HG03066 (cell line): ENCODE measurements around the gene NAPA.
"Not testable (repeated sequence)": the region's sequence is repeated elsewhere in the genome, so short reads cannot be mapped to it uniquely, and the experiment has no call there.

ENCODE experiments used
- ATAC-seq: cut with Tn5 transposase; IDR thresholded peaks from one replicate; pipeline ENCODE4 v1.9.1; 2021; ENCODE audit warnings: low read depth; ENCODE audit not compliant: unreplicated experiment

Gene NAPA

DNA sequence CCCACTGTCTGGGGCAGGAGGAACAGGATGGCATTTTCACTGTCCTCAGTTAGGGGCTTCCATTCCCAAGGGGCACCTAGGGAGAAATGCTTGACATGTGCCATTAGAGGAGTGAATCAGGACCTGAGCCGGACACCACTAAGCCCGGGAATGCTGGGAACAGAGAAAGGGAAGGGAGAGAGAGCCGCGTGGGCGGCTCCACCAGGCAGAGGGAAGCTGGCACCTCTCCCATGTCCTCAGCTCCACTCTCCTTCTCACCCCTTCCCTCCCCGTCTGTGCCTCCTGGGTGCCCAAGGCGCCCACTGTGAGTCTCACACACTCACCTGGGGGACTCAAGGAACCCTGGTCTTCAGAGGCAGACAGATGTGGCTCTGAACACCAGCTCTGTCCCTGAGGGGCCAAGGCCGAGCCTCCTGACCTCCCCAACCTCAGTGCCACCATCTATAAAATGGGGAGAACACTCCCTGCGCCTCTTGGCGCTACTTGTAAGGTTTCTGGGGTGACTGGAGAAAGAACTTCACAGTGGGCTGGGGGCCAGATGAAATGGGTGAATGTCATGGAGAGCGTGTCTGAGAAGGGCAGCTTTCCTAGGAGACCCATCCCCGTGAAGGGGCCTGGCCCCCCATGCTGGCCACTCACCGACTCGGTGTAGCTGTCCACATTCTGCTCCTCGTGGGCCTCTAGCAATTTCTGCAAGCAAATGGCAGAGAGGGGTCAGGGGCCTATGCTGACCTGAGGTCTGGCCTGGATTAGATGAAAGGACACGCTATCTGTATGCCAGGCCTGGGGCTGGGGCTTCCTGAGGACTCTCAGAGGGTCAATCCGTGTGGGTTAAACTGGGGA is 25.6 kb downstream of the NAPA start:
- ATAC-seq = no peak

DNA sequence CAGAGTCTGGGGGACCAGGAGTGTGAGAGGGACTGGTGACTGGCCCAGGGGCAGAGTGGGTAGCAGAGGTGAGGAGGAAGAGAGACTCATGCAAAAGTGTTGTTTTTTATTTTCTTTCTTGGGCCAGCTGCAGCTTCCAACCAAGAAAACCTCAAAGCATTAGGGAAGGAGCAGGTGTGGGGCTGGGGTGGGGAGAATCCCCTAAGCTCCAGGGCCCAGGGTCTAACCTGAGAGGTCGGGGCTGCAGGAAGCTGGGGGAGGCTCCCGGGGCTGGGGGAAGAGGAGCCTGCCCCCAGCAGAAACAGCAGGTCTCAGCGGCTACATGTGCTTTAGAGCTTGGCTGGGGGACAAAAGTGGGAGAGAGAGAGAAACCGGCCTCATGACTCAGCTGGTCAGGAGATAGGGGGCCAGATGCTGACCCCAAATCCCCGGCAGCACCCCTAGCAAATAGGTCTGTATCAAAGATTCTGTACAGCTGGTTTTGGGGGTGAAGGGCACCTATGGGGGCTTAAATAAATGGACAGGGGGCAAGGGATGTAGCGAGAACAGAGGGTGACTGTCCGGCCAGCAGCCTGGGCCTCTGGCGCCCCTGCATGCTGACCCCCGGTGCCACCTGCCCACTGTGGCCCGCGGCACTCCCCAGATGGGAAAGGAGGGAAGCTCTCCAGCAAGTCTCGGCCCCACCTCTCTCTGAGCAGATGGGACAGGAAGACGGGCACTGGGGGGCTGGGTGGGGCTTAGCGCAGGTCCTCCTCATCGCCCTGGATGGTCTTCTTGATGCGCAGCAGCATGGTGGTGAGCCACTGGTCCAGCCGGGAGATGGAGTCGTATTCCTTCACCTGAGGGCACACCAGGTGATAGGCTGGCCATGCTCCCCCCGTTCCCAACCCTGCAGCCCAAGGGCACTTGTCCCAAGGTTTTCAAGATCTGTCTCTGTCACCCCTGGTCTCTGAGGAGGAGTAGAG is 27.0 kb downstream of the NAPA start:
- ATAC-seq = no peak

DNA sequence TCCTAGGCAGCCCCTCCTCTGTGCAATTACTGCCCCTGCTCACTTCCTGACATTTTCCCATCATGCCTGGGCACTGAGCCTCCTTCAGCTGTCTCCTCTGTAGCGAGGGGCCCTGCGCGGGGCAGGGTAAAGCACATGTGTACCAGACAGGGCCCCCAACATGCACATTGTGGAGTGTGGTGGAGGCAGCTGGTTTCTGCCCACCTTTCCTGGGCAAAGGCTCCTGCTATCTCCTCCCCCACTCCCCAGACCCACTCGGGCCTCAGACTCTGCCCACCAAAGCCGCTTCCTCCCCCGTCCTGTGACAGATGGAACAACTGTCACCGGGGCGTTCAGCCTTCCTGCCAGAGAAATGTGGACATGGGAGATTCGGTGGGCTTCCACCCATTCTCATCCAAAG is 28.0 kb downstream of the NAPA start:
- no peak for ATAC-seq

DNA sequence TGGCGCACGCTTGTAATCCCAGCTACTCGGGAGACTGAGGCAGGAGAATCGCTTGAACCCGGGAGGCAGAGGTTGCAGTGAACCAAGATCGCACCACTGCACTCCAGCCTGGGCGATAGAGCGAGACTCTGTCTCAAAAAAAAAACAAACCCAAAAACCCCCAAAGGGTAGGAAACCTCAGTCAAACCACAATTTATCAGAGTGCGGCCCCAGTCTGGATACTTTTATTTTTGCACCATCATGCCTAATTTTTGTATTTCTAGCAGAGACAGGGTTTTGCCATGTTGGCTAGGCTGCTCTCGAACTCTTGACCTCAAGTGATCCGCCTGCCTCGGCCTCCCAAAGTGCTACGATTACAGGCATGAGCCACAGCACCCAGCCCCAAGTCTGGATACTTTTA is 28.6 kb downstream of the NAPA start:
- ATAC-seq = not testable (repeated sequence)

DNA sequence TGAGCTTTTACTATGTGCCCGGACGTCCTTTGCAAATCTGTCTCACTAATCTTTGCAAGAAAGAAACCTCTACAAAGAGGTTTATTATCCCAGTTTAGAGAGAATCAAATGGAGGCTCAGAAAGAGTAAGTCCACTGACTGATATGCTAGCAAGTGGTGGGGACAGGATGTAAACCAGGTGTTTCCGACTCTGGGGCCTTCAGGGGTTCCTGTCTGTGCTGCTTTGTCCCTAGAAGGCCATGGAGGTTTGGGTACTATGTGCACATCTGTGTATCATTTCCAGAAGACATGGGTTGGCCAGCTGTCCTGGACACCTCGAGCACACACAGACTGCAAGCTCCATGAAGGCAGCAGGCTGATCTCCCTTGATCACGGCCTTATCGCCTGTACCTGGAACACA is 29.7 kb downstream of the NAPA start:
- ATAC-seq = no peak

DNA sequence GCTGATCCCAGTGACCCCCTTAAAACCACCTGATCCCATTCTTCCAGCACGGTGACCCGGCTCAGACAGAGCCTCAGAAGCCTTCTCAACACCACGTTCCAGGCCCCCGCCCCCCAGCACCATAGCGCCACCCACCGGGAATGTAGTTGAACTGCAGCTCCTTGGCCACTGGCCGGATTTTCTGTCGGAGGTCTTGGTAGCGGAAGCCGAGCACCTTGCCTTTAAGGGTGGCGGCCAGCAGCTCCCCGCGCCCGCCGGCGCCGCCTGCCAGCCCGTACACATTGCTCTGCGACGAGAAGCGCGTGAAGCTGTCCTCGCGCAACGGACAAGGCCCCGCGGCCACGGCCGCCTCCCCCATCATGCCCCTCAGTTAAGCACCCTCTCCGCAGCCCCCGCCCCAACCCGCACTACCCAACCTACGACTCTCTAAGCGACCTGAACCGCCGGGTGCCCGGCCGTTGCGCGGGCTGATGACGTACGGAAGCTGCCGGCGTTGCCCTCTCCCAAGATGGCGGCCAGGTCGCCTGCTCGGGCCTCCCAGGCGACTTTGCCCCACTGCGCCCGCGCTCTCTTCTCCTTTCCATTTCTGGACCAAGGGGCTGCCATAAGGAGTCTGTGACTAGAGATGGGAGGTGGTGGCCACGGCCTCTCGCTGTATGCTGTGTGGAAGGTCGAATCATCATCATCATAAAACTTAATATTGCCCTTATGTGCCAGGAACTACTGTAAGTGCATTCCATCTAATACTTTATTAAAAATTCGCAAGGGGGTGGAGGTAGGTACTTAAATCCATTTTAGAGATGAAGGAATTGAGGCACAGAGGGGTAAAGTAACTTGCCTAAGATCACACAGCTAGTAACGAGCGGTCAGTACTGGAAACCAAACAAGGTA is 30.8 kb downstream of the NAPA start, which contains the start of gene KPTN:
Gene KPTN, minus strand, starts transcription at position 420 of the 891 bp plus-strand sequence. Its CDS starts 59 bp downstream, at position 361.
- ATAC-seq = peak; percentile 52

DNA sequence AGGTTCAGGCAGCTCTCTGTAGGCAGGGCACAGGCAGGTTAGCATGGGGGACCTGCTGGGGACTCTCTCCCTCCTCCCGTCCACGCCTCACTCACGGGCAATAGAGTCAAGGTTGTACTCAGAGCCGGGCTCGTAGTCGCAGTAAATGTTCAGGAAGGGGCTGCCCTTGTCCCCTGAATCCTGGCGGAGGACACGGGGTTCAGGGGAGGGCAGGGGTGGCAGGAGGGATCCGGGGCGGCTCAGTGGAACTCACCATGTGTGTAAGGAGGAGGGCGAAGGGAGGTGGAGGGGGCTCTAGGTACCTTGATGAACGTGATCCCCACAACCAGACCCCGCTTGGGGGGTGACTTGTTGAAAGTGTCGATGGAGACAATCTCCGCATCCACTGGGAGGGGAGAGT is 31.7 kb downstream of the NAPA start:
- no peak for ATAC-seq

DNA sequence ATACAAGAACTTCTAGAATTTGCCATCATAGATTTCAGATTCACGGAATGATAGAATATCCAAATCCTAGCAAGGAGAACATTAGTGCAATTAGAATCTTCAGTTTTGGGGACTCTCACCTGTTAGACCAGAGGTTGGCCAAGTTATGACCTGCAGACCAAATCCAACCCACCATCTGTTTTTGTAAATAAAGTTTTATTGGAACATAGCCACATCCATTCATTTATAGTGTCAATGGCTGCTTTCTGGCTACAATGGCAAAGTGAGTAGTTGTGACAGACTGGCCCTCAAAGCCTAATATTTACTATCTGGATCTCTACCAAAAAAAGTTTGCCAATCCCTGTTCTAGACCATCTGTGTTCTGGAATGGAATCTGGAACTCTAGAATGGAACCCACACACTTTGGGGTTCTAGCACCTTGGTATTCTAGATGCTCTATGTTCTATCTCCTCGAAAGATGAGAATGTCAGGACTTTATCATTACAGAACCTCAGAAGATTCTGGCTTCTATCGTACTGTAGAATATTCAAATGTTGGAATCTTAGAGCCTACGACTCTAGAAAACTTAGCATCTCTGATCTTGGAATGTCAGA is 33.3 kb downstream of the NAPA start:
- ATAC-seq = no peak

DNA sequence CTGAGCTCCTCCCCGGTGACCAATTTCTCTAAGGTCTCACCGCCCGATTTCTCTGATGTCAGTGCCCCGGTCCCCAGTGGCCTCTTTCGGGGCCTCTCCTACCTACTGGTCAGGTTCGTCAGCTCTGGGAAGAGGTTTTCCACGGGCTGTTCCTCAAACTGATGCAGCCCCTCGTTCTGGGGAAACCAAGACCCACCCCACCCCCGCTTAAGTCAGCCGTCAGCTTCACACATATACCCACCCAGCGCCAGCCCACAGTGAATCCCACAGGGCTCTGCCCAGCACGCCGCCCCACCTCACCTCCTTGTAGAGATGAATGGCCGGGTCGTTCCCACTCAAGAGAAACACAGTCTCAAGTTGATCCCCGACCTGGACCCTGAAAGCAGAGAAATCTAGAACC is 34.2 kb downstream of the NAPA start:
- ATAC-seq = no peak

DNA sequence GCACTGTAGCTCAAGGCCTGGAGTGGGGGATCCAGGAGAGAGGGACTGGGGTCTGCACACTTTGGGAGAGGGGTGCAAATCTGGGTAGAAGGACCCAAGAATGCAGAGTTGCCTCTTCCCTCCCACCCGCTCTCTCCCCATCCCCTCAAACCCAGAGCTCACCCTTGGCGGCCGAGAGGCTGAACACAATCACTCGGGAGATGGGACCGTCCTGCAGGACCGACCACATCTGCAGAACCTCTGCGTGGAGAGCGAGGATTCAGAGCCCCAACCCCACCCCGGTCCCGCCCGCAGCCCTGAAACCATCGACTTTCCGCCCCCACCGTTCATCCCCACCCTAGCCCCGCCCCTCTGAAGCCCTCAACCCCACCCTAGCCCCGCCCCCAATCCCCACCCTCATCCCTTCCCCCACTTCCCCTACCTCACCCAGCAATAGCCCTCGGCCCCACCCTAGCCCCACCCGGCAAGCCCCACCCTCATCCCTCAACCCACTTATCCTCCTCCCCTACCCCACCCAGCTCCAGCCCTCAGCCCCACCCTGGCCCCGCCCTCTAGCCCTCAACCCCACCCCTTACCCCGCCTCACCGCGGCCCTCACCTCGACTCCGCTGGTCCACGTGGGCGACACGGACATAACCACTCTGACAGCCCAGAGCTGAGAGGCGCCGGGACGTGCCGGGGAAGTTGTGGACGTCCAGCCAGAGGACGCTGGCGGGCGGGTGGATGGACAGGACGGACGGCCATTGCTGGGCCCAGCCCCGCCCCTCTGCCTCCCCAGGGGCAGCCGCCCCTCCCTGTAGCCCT is 35.0 kb downstream of the NAPA start:
- no peak for ATAC-seq

DNA sequence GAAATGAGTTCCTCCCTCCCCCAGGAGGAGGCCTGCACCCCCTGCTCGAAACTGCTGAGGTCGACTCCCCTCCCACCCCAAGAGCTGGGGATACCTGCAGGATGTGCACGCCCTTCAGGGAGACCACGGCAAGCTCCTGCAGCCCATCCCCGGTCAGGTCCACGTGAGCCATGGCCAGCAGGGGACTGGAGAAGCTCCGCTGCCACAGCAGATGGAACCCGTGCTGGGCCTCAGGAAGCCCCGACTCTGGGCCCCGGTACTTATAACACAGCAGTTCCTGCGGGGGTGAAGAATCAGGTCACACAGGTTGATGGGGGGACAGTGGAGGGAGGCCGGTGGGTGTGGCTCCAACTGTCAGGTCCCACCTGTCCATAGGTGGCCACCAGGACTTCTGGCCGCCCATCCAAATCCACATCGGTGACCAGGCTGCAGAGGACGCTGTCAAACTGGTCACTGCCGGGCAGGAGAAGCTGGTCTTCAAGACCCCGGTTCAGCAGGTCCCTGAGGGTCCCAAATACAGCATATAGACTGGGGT is 38.4 kb downstream of the NAPA start:
- no peak for ATAC-seq

DNA sequence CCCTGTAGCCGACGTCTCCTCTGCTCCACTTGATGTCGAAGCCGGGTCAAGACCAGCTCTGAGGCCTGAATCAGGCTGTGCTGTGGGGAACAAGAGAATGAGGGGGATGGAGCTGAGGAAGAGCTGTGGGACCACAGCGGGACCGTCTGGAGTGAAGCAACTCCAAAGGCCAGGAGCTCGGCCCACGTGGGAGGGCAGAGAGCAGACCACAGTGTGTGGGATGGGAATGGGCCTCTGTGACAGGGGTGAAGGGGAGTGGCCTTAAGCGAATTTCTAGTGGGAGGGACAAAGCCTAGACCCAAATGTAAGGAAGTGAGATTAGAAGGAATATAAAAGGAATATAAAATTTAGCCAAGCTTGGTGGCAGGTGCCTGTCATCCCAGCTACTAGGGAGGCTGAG is 39.4 kb downstream of the NAPA start:
- no peak for ATAC-seq

DNA sequence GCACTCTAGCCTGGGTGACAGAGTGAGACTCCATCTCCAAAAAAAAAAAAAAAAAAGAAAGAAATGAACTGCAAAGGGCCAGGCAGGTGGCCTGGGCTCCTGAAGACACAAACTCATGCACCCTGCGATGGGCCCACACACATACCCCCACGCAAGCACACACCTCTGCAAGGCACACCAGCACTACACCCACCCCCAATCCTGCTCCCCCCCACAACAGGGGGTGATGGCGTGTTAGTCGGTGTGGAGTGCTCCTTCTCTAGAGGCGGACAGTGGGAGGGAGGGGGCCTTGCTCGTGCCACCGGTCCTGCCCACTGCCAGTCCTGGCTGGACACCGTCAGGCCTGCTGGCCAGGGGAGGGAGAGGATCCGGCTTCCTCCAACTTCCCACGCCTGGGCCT is 41.5 kb downstream of the NAPA start:
- ATAC-seq = no peak

DNA sequence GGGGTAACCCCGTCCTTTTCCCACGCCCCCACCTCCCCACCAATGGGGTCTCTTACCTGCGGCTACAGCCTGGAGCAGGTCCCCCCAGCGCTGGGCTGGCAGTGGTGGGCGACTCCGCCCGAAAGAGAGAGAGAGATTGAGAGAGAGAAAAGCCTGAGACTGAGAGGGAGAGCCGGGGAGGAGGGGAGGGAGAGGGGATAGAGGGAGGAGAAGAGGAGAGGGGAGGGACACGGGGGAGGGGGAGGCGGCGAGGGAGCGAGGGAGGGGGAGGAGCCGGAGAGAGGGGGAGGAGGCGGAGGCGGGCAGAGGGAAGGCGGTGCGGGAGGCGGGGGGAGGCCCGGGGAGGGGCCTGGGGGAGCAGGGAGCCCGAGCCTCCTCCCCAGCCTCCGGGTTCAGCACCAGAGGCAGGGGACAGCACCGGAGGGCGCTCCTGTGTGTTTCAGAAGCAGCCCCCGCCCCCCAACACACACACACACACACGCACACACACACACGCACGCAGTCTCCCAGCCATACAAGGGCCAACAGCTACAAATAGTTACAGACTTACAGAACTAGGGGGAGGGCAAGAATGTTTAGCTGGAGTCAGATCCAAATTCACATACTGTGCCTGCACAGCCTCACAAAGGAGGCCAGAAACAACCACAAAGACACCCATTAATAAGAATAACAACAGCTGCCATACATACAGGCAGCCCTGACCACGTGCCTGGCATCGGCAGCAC is 43.0 kb downstream of the NAPA start, which contains the start of gene SLC8A2:
Gene SLC8A2, minus strand, starts transcription at position 161 of the 725 bp plus-strand sequence. CDS start 5,490 bp downstream, outside the sequence.
- no peak for ATAC-seq

DNA sequence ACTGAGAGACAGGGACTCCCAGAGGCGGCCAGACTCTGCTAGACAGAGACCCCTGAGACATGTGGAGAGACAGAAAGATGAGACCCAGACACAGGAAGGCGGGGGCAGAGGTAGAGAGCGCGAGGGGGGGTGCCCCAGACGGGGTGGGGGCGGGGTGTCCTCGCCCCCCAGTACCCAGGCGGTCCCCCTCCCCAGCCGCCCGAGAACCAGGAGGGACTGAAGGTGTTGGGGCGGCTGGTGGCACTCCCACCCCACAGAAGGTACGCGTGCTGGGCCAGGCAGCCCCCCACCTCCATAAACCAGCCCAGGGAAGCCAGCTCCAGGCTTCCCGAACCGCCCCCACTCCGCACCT is 43.5 kb downstream of the NAPA start:
- ATAC-seq = no peak

DNA sequence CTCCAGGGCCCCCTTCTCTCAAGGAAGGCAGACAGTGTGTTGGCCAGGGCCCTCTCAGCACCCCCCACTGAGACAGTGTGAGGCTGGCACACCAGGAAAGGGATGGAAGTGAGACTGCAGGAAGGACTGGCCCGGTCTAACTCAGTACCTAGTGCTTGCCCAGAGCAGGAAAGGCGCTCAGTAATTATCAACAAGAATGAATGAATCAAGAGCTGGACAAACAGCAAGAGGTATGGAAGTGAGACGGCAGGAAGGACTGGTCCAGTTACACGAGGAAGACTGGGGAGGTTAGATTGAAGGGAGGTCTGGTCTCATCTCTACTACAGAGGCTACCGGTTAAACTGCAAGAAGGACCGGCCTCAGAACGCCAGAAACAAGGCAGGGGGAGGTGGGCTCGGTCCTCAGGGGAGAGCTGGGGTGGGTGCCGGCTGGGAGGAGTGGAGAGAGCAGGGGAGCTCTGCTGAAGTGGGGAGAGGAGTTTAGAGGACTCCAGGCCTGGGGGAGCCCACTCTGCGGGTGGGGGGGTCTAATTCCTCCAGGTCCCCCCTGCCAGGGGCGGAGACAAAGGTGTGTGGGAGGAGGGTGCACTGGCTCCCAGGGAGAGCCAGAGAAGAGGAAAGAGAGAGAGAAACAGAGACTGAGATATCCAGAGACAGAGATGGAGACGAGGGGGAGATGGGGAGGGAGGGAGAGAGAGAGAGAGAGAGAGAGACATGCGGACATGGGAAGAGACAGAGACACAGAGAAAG is 44.2 kb downstream of the NAPA start:
- no peak for ATAC-seq

DNA sequence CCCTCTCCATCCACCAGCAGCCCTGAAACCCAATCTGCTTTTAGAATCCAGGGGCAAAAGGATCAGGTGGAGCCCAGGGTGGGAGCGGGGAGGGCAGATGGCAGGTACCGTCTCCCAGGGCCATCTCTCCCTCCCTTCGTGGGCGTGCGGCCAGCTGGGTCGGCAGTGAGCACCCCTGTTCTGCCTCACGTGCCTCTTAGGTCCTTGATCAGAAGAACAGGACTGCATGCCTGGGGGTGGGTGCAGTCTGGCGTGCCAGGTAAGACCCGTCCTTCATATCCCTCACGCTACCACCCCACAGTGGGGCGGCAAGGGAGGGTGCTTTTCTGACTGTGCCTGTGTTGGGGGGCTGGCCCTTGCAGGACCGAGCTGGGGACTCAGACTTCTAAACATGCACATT is 45.1 kb downstream of the NAPA start:
- no peak for ATAC-seq

DNA sequence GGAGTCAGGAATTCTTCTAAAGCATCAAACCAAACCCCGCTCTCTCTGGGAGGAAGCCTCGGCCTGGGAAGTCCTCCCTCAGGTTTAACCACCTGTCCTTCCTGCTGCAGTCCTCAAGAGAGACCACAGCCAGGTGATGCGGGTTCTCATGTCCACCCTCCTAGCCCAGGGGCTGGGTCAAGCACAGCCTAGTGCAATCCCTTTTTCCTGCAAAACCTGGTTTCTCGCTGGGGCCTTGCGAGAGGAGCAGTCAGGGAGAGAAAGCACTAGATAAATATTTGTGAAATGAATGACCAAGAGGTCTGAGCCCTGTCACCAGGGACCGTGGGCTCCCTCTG is 45.5 kb downstream of the NAPA start:
- ATAC-seq = no peak
